KMS-11 (cell line): ENCODE measurements around the gene PPP4C.

Experiments used
- H2AFZ ChIP-seq: fragments of 200-600 bp; sonication (generic); 2 replicates; pipeline ENCODE4 v1.6.1; 2016; ENCODE audit warnings: antibody characterized with exemption, mixed run types, low read depth
- H3K27ac ChIP-seq: fragments of 200-600 bp; sonication (generic); 2 replicates; pipeline ENCODE4 v1.6.1; 2016; ENCODE audit warnings: mild to moderate bottlenecking, mixed run types
- H3K27me3 ChIP-seq: fragments of 200-600 bp; sonication (generic); 2 replicates; pipeline ENCODE4 v1.6.1; 2017; ENCODE audit warnings: mild to moderate bottlenecking, low read depth, mixed run types, moderate library complexity; ENCODE audit not compliant: insufficient read depth
- H3K36me3 ChIP-seq: fragments of 200-600 bp; sonication (generic); 2 replicates; pipeline ENCODE4 v1.6.1; 2017; ENCODE audit warnings: mild to moderate bottlenecking, mixed run types; ENCODE audit not compliant: insufficient read depth
- H3K4me1 ChIP-seq: fragments of 200-600 bp; sonication (generic); 2 replicates; pipeline ENCODE4 v1.6.1; 2016; ENCODE audit warnings: mild to moderate bottlenecking, low read depth, mixed run types; ENCODE audit not compliant: poor library complexity, severe bottlenecking
- H3K4me2 ChIP-seq: fragments of 200-600 bp; sonication (generic); 2 replicates; pipeline ENCODE4 v1.7.0; 2016; ENCODE audit warnings: mild to moderate bottlenecking, mixed run types
- H3K4me3 ChIP-seq: fragments of 200-600 bp; sonication (generic); IDR thresholded peaks from 2 replicates; pipeline ENCODE4 v1.6.1; 2017; ENCODE audit warnings: low read depth, low read length, mixed read lengths; ENCODE audit not compliant: insufficient read depth
- H3K79me2 ChIP-seq: fragments of 200-600 bp; sonication (generic); 2 replicates; pipeline ENCODE4 v1.6.1; 2016; ENCODE audit warnings: low read depth, mixed run types; ENCODE audit not compliant: insufficient read depth
- H3K9ac ChIP-seq: fragments of 200-600 bp; sonication (generic); 2 replicates; pipeline ENCODE4 v1.6.1; 2016; ENCODE audit warnings: mild to moderate bottlenecking, mixed run types
- H4K20me1 ChIP-seq: fragments of 200-600 bp; sonication (generic); 2 replicates; pipeline ENCODE4 v1.6.1; 2016; ENCODE audit warnings: mild to moderate bottlenecking, mixed run types; ENCODE audit not compliant: insufficient read depth
- CTCF ChIP-seq: fragments of 200-600 bp; sonication (generic); conservative IDR thresholded peaks from 2 replicates; pipeline ENCODE4 v1.6.1; 2017; ENCODE audit warnings: low read depth, mild to moderate bottlenecking, antibody characterized with exemption, low read length, moderate library complexity, mixed read lengths

Gene PPP4C

DNA sequence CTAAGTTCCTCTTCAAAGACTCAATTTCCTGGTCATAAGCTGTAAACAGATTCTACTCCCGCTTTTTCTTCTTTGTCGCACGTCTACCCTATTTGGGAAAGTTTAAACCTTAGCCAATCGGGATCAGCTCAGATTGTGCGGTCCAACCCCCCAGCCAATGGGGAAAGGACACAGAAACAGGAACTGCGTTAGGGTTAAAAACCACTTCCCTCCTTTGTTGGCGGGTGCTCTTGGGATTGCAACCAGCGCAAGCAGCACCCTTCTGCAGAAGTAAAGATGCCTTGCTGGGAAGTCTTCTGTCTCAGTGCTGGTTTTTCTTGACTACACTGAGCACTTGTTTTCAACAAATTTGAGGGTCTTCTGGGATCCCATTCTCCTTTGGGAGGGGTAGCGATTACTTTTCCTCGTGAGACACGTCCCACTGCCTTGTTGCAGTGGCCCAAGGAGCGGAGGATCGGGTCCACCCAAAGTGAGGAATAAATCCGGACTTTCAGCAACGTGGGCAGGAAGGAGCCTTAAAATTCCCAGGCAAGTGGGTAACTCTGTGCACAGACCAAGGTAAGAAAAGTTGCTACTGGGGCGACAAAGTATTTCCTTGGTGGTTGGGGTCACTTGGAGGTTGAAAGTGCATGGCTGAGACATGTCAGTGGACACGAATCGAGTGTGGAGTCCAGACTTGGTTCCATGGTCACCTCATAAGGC is 21.2 kb downstream of the PPP4C start:
- TF ChIP-seq CTCF, result no peak
- H3K27ac ChIP-seq, result peak overlapping the region; percentile 37; the same call in 1 of the 2 replicates
- no peaks in the 10 kb centered on the region for H4K20me1 ChIP-seq
- H3K4me1 ChIP-seq, result peaks cover 30% of the 10 kb centered on the region
- peak overlapping the region; percentile 98 for H2AFZ ChIP-seq
- H3K79me2 ChIP-seq, result no peaks in the 10 kb centered on the region; the same call in 1 of the 2 replicates
- H3K27me3 ChIP-seq, result no peaks in the 10 kb centered on the region
- H3K9ac ChIP-seq, result no peak overlapping the region
- H3K4me3 ChIP-seq, result no peak overlapping the region
- no peak overlapping the region for H3K4me2 ChIP-seq
- no peaks in the 10 kb centered on the region for H3K36me3 ChIP-seq

DNA sequence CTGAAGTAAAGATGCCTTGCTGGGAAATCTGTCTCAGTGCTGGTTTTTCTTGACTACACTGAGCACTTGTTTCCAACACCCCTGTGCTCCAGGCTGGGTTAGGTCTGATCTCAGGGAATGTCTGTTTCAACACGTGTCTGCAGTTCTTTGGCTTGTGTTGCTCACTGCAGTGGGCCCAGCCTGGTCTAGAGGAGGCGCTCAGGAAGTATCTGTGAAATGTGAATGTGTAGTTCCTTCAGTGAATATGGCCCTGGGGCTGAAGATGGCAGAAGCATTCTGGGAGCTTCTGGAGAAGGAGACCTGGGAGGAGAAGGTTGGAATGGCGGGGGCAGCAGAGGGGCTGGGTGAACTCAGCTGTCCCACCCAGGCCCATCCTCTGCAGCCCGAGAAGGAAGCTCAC is 28.3 kb downstream of the PPP4C start:
- no peak overlapping the region for H3K27ac ChIP-seq
- H3K36me3 ChIP-seq, result no peaks in the 10 kb centered on the region
- H4K20me1 ChIP-seq, result no peaks in the 10 kb centered on the region
- no peak for TF ChIP-seq CTCF
- H3K79me2 ChIP-seq, result no peaks in the 10 kb centered on the region
- no peak overlapping the region for H3K9ac ChIP-seq
- no peaks in the 10 kb centered on the region for H3K27me3 ChIP-seq
- no peaks in the 10 kb centered on the region for H3K4me1 ChIP-seq
- no peak overlapping the region for H3K4me3 ChIP-seq
- no peak overlapping the region for H2AFZ ChIP-seq
- no peak overlapping the region for H3K4me2 ChIP-seq

DNA sequence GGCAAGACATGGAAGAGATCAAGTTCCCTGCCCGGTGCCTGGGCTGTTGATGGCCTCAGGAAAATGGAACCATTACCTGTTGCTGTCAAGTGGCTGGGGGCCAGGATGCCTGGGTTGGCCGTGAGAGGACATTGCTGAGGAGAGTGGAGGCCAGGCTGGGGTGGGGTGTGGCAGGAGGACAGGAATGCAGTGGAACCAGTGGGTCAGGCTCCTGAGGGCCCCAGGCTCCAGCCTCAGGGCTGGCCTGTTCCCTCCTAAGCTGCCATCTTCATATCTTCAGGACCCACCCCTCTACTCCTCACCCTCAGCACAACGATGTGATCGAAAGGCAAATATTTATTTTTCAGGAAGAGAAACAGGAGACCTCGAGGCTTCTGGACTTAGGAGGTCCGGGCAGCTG is 28.7 kb downstream of the PPP4C start:
- H3K27me3 ChIP-seq, result no peaks in the 10 kb centered on the region

DNA sequence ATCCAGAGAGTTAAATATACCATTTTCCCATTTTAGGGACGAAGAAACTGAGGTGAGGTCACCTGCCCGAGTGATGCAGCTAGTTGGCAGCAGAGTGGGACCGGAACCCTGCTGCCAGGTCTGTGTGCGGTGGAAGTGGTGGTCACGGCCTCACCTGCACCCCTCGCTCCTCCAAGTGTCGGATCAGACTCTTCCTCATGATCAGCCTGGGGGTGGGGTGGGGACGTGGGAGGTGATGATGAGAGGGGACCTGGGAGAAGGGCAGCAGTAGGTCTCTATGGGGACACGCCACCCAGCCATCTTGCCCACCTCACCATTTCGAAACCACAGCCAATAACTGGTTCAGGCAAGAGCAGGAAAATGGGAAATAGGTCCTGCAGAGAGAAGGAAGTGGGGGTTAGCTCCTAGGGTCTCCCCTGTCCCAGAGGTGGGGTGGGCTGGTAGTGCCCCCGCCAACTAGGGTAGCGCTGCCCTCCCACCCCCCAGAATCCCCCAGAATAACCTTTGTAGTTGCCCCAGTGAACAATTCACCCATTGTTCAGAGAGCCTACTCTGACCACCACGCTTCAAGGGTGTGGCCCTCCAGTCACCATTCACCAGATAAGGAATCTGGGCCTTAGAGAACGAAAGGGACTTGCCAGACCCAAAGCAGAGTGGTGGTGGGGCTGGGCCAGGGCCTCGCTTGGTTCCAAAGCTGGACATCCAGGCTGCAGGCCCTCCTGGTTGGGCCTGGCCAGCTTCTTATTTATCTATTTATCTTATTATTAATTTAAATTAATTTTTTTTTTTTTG is 32.5 kb downstream of the PPP4C start:
- no peak overlapping the region for H3K27ac ChIP-seq
- no peaks in the 10 kb centered on the region for H3K36me3 ChIP-seq
- H3K27me3 ChIP-seq, result no peaks in the 10 kb centered on the region
- no peak overlapping the region for H3K4me2 ChIP-seq
- no peaks in the 10 kb centered on the region for H4K20me1 ChIP-seq
- TF ChIP-seq CTCF, result no peak
- H3K79me2 ChIP-seq, result no peaks in the 10 kb centered on the region
- peaks cover 3% of the 10 kb centered on the region for H3K4me1 ChIP-seq
- no peak overlapping the region for H2AFZ ChIP-seq
- H3K4me3 ChIP-seq, result no peak overlapping the region
- H3K9ac ChIP-seq, result no peak overlapping the region

More for the DNA sequence above, 28.7 kb downstream of the PPP4C start:
- no peaks in the 10 kb centered on the region for H3K4me1 ChIP-seq
- no peaks in the 10 kb centered on the region for H4K20me1 ChIP-seq
- no peaks in the 10 kb centered on the region for H3K36me3 ChIP-seq
- no peak overlapping the region for H3K4me2 ChIP-seq
- no peak overlapping the region for H3K4me3 ChIP-seq
- H2AFZ ChIP-seq, result no peak overlapping the region
- H3K79me2 ChIP-seq, result no peaks in the 10 kb centered on the region
- no peak overlapping the region for H3K9ac ChIP-seq
- H3K27ac ChIP-seq, result no peak overlapping the region
- no peak for TF ChIP-seq CTCF
